ENCODE measurements around the gene NKX2-3.

The NKX2-3 gene

DNA sequence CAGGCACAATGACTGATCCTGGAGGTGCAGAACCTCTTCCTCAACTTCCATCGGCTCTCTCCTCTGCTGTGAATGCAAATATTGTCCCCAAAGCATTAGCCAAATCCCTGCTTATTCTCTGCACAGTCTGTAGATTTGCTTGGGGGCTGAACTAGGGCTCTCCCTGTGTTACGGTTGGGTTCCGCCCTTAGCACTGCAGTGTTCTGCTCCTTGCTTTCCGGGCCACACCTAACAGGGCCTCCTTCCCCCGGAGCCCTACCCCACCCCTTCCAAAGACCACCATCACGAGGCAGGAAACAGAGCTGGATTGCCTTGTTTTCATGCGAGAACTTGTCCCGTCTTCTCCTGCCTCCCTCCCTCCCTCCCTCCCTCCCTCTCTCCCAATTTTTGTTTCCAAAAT is 50.9 kb downstream of the NKX2-3 start:
- DNase-seq: no peak
